Liver (tissue), 3 donors: ENCODE data around the gene L3MBTL3.

ENCODE experiments used
- ATF3 ChIP-seq: IDR thresholded peaks from 2 replicates; pipeline ENCODE4 v1.6.1; 2016; ENCODE audit warnings: antibody characterized with exemption
- CTCF ChIP-seq: fragments of 150-350 bp; IDR thresholded peaks from 2 replicates; pipeline ENCODE4 v1.5.1; 2017; ENCODE audit warnings: improper control_type of control experiment, low read depth, low read length; ENCODE audit not compliant: missing input control
- GABPA ChIP-seq, 2 donors: IDR thresholded peaks in 1 of 2; conservative IDR thresholded peaks in 1 of 2; 2 replicates each; pipeline ENCODE4 v1.6.1; 2016; ENCODE audit warnings: antibody characterized with exemption in 2 of 2, mild to moderate bottlenecking in 1 of 2, moderate library complexity in 1 of 2
- JUND ChIP-seq, 2 donors: IDR thresholded peaks; 2 replicates each; pipeline ENCODE4 v1.6.1; 2016; ENCODE audit warnings: antibody characterized with exemption in 2 of 2
- REST ChIP-seq: IDR thresholded peaks from 2 replicates; pipeline ENCODE4 v1.6.1; 2016; ENCODE audit warnings: antibody characterized with exemption, mild to moderate bottlenecking
- SP1 ChIP-seq: IDR thresholded peaks from 2 replicates; pipeline ENCODE4 v1.6.1; 2018; ENCODE audit warnings: antibody characterized with exemption, mild to moderate bottlenecking
- YY1 ChIP-seq: IDR thresholded peaks from 2 replicates; pipeline ENCODE4 v1.6.1; 2016; ENCODE audit warnings: antibody characterized with exemption, mild to moderate bottlenecking
- ZBTB33 ChIP-seq: IDR thresholded peaks from 2 replicates; pipeline ENCODE4 v1.6.1; 2016; ENCODE audit warnings: antibody characterized with exemption
- donor health status: healthy.
- donor health status: healthy.

DNA sequence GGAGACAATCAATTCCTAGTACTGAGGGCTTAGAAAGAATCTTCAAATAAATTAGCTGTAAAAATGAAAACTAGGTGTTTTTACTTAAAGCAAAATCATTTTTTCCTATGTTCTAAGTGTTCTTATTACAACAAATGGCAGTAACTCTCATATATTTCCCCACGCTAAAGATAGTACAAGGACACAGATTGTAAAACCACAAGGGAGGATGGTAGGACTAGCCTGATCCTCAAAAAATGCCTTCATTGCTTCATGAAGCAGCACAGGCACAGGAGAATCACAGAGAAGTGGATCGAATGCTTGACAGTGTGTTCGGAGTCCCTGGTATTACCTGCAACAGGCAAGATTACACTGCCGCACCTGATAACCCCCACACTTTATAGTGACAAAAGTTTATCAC lies 145.9 kb downstream of the L3MBTL3 start:
- TF ChIP-seq CTCF (no peak), JUND (IDR thresholded peaks at IDR 0.05) (no peak), ZBTB33 (no peak), REST (no peak), GABPA (IDR thresholded peaks at IDR 0.05 in 1 of 2, conservative IDR thresholded peaks at IDR 0.05 in 1 of 2) (no peak), ATF3 (no peak), SP1 (no peak), YY1 (no peak)
